A549 (cell line): ENCODE results near the gene NAV2. TPM values are rescaled to one million over a fixed set of nuclear protein-coding genes. Genes with fewer than 3 reads are reported as not detected.

Source experiments
- ATAC-seq, 2 experiments: fragments of 200-7000 bp in 1 of 2; fragments of >200 bp in 1 of 2; cut with Nextera tagmentation in 1 of 2; cut with Tn5 transposase in 1 of 2; 3 replicates each; pipeline versions ENCODE4 v1.8.0 to v1.9.1; 2018 to 2020; ENCODE audit warnings: mild to moderate bottlenecking in 1 of 2, moderate library complexity in 1 of 2
- CTCF ChIA-PET: fragments of 300-600 bp; sonication (Branson Sonifier 250); formaldehyde crosslinking; extraction: SDS; loops from one replicate; lab custom pipeline; 2021; ENCODE audit warnings: antibody characterized with exemption, inconsistent platforms; lab: Yijun Ruan, JAX
- POLR2A ChIA-PET: fragments of 350-600 bp; formaldehyde crosslinking; extraction: SDS; loops from one replicate; lab custom pipeline; 2021; ENCODE audit warnings: antibody characterized with exemption, inconsistent platforms; lab: Yijun Ruan, JAX
- DNase-seq, 2 experiments: peaks; one replicate each; pipeline versions ENCODE4 v3.0.0 to v3.0.0-alpha.2; 2011 to 2016; ENCODE audit warnings: low read depth in 1 of 2, low spot score in 1 of 2
- FAIRE-seq: peaks from 2 replicates; lab custom pipeline; 2011; peaks lifted over from hg19 to GRCh38; lab: Jason Lieb, UNC
- H3K27ac ChIP-seq, 2 experiments: fragments of >200 bp; sonication (Bioruptor Twin); formaldehyde crosslinking; 3 replicates each; pipeline ENCODE4 v1.5.1; 2016 to 2017
- H3K4me1 ChIP-seq: fragments of >200 bp; sonication (Bioruptor Twin); formaldehyde crosslinking; 3 replicates; pipeline ENCODE4 v1.6.1; 2016
- H3K4me2 ChIP-seq: fragments of >200 bp; sonication (Bioruptor Twin); formaldehyde crosslinking; 3 replicates; pipeline ENCODE4 v1.6.1; 2016
- H3K4me3 ChIP-seq: fragments of >200 bp; sonication (Bioruptor Twin); formaldehyde crosslinking; 3 replicates; pipeline ENCODE4 v1.5.1; 2016
- H3K9me3 ChIP-seq: fragments of >200 bp; sonication (Bioruptor Twin); formaldehyde crosslinking; 3 replicates; pipeline ENCODE4 v1.6.1; 2016
- BCL3 ChIP-seq: fragments of >200 bp; sonication (Bioruptor Twin); formaldehyde crosslinking; IDR thresholded peaks from 3 replicates; pipeline ENCODE4 v1.6.1; 2016
- BHLHE40 ChIP-seq: IDR thresholded peaks from 2 replicates; pipeline ENCODE4 v1.6.1; 2012; ENCODE audit warnings: low read depth, low read length, inconsistent platforms
- CBX8 ChIP-seq: fragments of 200-600 bp; sonication (generic); IDR thresholded peaks from 2 replicates; pipeline ENCODE4 v1.6.1; 2016
- CHD2 ChIP-seq: fragments of 150-350 bp; IDR thresholded peaks from 2 replicates; pipeline ENCODE4 v1.6.1; 2014; ENCODE audit warnings: low read length; ENCODE audit not compliant: partially characterized antibody
- EHF ChIP-seq: fragments of 250-450 bp; sonication (Bioruptor Pico); IDR thresholded peaks from 2 replicates; pipeline ENCODE4 v1.5.0; 2020; ENCODE audit warnings: mild to moderate bottlenecking
- EHMT2 ChIP-seq: fragments of 200-600 bp; sonication (generic); IDR thresholded peaks from 2 replicates; pipeline ENCODE4 v1.6.1; 2016; ENCODE audit warnings: antibody characterized with exemption, low read depth, mild to moderate bottlenecking, moderate library complexity
- EP300 ChIP-seq, 2 experiments: fragments of >200 bp; sonication (Bioruptor Twin); formaldehyde crosslinking; IDR thresholded peaks; 2 replicates in 1 of 2; 3 replicates in 1 of 2; pipeline ENCODE4 v1.6.1; 2016 to 2017
- GATA3 ChIP-seq: IDR thresholded peaks from 2 replicates; pipeline ENCODE4 v1.6.1; 2012; ENCODE audit warnings: borderline replicate concordance
- HDAC2 ChIP-seq: fragments of 200-600 bp; sonication (generic); IDR thresholded peaks from 2 replicates; pipeline ENCODE4 v1.6.1; 2016
- HOXB5 ChIP-seq: fragments of 250-450 bp; sonication (Bioruptor Pico); IDR thresholded peaks from 2 replicates; pipeline ENCODE4 v1.5.0; 2020; ENCODE audit warnings: mild to moderate bottlenecking, moderate library complexity
- KDM1A ChIP-seq: fragments of 200-600 bp; sonication (generic); IDR thresholded peaks from 2 replicates; pipeline ENCODE4 v1.6.1; 2016; ENCODE audit warnings: low read depth, mild to moderate bottlenecking
- PHF8 ChIP-seq: fragments of 200-600 bp; sonication (generic); IDR thresholded peaks from 2 replicates; pipeline ENCODE4 v1.6.1; 2016; ENCODE audit warnings: low read depth, mild to moderate bottlenecking, antibody characterized with exemption, moderate library complexity, borderline replicate concordance
- RARB ChIP-seq: fragments of 250-450 bp; sonication (Bioruptor Pico); IDR thresholded peaks from 2 replicates; pipeline ENCODE4 v1.8.0; 2021; ENCODE audit warnings: mild to moderate bottlenecking, moderate library complexity
- SMC3 ChIP-seq: fragments of >200 bp; sonication (Bioruptor Twin); formaldehyde crosslinking; IDR thresholded peaks from 3 replicates; pipeline ENCODE4 v1.6.1; 2018; ENCODE audit warnings: inconsistent platforms
- SREBF2 ChIP-seq: fragments of 450-650 bp; IDR thresholded peaks from 2 replicates; pipeline ENCODE4 v1.6.1; 2014; ENCODE audit warnings: mild to moderate bottlenecking, moderate library complexity
- TFCP2L1 ChIP-seq: fragments of 250-450 bp; sonication (Bioruptor Pico); IDR thresholded peaks from 2 replicates; pipeline ENCODE4 v1.5.0; 2021; ENCODE audit warnings: mild to moderate bottlenecking
- ZC3H11A ChIP-seq: fragments of 450-650 bp; IDR thresholded peaks from 2 replicates; pipeline ENCODE4 v1.6.1; 2014; ENCODE audit warnings: antibody characterized with exemption, mild to moderate bottlenecking
- ZFP36 ChIP-seq: fragments of 450-650 bp; IDR thresholded peaks from 2 replicates; pipeline ENCODE4 v1.6.1; 2014; ENCODE audit warnings: borderline replicate concordance; ENCODE audit not compliant: partially characterized antibody
- ZNF302 ChIP-seq: fragments of 250-450 bp; sonication (Bioruptor Pico); IDR thresholded peaks from 2 replicates; pipeline ENCODE4 v1.9.0; 2021; ENCODE audit warnings: inconsistent platforms, mild to moderate bottlenecking, moderate library complexity
- WGBS: methylation state at CpG from one replicate; pipeline ENCODE4 v1.1.6; 2017; ENCODE audit errors: missing lambda C conversion rate; 5-methylcytosine and 5-hydroxymethylcytosine counted together
- polyA plus RNA-seq, 4 experiments: library from polyadenylated mRNA; depleted of rRNA in 3 of 4; stranded (reverse); fragments of >200 nt; fragmentation: RNase III in 1 of 4; extraction: RNeasy Plus Mini Kit Qiagen cat#74134 plus additional on column Dnase treatment in 1 of 4; gene quantifications; 2 replicates in 3 of 4; 3 replicates in 1 of 4; pipeline ENCODE4 v1.2.3, GENCODE V29; 2011 to 2017
- TF ChIP-seq, protein P1 (sequence below): fragments of 450-650 bp; IDR thresholded peaks from 2 replicates; pipeline ENCODE4 v1.6.1; 2014; ENCODE audit warnings: antibody characterized with exemption
- TF ChIP-seq, protein P2 (sequence below): fragments of 200-600 bp; sonication (generic); IDR thresholded peaks from 2 replicates; pipeline ENCODE4 v1.6.1; 2016; ENCODE audit warnings: antibody characterized with exemption, mild to moderate bottlenecking, moderate library complexity

The NAV2 gene
- polyA plus RNA-seq, 2 of the 4 experiments (the other 2 are of a cell fraction), result 4.9 to 19.8 TPM

DNA sequence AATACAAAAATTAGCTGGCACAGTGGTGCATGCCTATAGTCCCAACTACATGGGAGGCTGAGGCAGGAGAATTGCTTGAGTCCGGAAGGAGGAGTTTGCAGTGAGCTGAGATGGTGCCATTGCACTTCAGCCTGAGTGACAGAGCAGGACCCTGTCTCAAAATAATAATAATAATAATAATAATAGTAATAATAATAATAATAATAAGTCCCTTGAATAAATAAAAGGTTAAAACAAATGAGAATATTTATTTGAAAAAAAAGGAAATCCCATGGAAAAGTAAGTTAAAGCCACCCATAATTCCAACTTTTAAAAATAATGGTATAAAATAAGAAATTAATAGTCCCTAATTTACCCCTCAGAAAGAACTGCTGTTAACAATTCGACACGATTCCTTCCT lies 10.0 kb upstream of the NAV2 start:
- no peak for FAIRE-seq
- ATAC-seq, result no peak
- H3K4me3 ChIP-seq, result no peak overlapping the region
- ChIA-PET CTCF (interaction anchor here (1.2 kb wide), 1 partner anchor 138 kb away, joined by 3 read pairs; no protein-coding TSS in a partner anchor), POLR2A (no interaction called here)
- TF ChIP-seq, protein P1, sequence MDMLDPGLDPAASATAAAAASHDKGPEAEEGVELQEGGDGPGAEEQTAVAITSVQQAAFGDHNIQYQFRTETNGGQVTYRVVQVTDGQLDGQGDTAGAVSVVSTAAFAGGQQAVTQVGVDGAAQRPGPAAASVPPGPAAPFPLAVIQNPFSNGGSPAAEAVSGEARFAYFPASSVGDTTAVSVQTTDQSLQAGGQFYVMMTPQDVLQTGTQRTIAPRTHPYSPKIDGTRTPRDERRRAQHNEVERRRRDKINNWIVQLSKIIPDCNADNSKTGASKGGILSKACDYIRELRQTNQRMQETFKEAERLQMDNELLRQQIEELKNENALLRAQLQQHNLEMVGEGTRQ, result no peak
- TF ChIP-seq, protein P2, sequence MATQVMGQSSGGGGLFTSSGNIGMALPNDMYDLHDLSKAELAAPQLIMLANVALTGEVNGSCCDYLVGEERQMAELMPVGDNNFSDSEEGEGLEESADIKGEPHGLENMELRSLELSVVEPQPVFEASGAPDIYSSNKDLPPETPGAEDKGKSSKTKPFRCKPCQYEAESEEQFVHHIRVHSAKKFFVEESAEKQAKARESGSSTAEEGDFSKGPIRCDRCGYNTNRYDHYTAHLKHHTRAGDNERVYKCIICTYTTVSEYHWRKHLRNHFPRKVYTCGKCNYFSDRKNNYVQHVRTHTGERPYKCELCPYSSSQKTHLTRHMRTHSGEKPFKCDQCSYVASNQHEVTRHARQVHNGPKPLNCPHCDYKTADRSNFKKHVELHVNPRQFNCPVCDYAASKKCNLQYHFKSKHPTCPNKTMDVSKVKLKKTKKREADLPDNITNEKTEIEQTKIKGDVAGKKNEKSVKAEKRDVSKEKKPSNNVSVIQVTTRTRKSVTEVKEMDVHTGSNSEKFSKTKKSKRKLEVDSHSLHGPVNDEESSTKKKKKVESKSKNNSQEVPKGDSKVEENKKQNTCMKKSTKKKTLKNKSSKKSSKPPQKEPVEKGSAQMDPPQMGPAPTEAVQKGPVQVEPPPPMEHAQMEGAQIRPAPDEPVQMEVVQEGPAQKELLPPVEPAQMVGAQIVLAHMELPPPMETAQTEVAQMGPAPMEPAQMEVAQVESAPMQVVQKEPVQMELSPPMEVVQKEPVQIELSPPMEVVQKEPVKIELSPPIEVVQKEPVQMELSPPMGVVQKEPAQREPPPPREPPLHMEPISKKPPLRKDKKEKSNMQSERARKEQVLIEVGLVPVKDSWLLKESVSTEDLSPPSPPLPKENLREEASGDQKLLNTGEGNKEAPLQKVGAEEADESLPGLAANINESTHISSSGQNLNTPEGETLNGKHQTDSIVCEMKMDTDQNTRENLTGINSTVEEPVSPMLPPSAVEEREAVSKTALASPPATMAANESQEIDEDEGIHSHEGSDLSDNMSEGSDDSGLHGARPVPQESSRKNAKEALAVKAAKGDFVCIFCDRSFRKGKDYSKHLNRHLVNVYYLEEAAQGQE, result no peak
- TF ChIP-seq HDAC2, result no peak
- TF ChIP-seq EHMT2, result no peak
- no peak for TF ChIP-seq BCL3
- TF ChIP-seq SMC3, result no peak
- no peak for TF ChIP-seq ZFP36
- no peak for TF ChIP-seq ZNF302 (CRISPR knock-in tag)
- no peak for TF ChIP-seq PHF8
- TF ChIP-seq GATA3, result no peak
- no peak for TF ChIP-seq TFCP2L1 (CRISPR knock-in tag)
- H3K9me3 ChIP-seq, result no peaks in the 10 kb centered on the region
- no peak overlapping the region for H3K4me2 ChIP-seq
- DNase-seq, result no peak
- H3K27ac ChIP-seq, result no peak overlapping the region
- H3K4me1 ChIP-seq, result peaks cover 10% of the 10 kb centered on the region; the same call in 1 of the 3 replicates
- WGBS, result 74% methylated on average over 3 of the region's 3 CpGs

DNA sequence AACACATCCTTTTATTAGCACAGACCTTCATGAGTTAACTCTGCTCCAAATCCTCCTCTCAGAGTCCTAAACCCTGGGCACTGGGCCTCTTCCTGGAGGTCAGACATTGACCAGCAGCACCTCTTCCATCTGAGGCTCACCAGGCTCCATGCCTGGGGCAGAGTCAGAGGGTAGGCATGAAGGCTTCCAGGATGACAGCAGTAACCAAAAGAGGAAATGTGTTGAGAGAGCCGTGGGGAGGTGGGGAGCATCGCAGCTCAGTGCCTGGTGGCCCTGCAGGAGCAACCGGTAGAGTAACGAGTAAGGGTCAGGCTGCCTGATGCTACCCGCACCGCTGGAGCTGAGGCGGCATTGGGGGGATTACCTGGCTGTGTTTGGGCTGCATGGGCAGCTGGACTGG lies 9.4 kb upstream of the NAV2 start:
- no peak for DNase-seq
- TF ChIP-seq CHD2, result no peak
- TF ChIP-seq EHF (CRISPR knock-in tag), result no peak
- no peak for TF ChIP-seq EP300 (IDR thresholded peaks at IDR 0.05)
- TF ChIP-seq RARB (CRISPR knock-in tag), result no peak
- TF ChIP-seq SREBF2, result no peak
- no peak for TF ChIP-seq CBX8
- TF ChIP-seq, protein P1, result no peak
- TF ChIP-seq ZC3H11A, result no peak
- TF ChIP-seq KDM1A, result no peak
- no peak for TF ChIP-seq HOXB5 (CRISPR knock-in tag)
- TF ChIP-seq PHF8, result no peak
- TF ChIP-seq GATA3, result no peak
- TF ChIP-seq BHLHE40, result no peak
- TF ChIP-seq BCL3, result no peak
- H3K4me3 ChIP-seq, result no peak overlapping the region
- H3K9me3 ChIP-seq, result no peaks in the 10 kb centered on the region
- H3K4me1 ChIP-seq, result peaks cover 8% of the 10 kb centered on the region; the same call in 1 of the 3 replicates
- CTCF ChIA-PET, result interaction anchor here (1.2 kb wide), 1 partner anchor 139 kb away, joined by 3 read pairs; no protein-coding TSS in a partner anchor
- no peak for ATAC-seq
- WGBS, result 91% methylated on average over 7 of the region's 7 CpGs
- POLR2A ChIA-PET, result no interaction called here
- no peak overlapping the region for H3K27ac ChIP-seq
- H3K4me2 ChIP-seq, result no peak overlapping the region
- FAIRE-seq, result no peak
